Fibroblast of the aortic adventitia (primary cell): Measurements from ENCODE around the gene CAPS. TPM values are rescaled to one million over a fixed set of nuclear protein-coding genes. Genes with fewer than 3 reads are reported as not detected.

Experiments
- DNase-seq: peaks from one replicate; pipeline ENCODE4 v3.0.0-alpha.2; 2010; ENCODE audit warnings: low read depth
- H3K4me3 ChIP-seq: 2 replicates; pipeline ENCODE4 v1.5.1; 2011; ENCODE audit warnings: low read depth, mild to moderate bottlenecking, control low read depth, low read length, moderate library complexity
- CTCF ChIP-seq: IDR thresholded peaks from 2 replicates; pipeline ENCODE4 v1.5.1; 2011; ENCODE audit warnings: mild to moderate bottlenecking, low read length, control low read depth, inconsistent platforms; ENCODE audit not compliant: insufficient read depth
- total RNA-seq: library from RNA; depleted of rRNA; stranded (reverse); fragments of >200 nt; gene quantifications from 2 replicates; pipeline ENCODE4 v1.2.3, GENCODE V29; 2012; ENCODE audit warnings: low replicate concordance

The CAPS gene
- total RNA-seq, 1 donor, result 3.5 TPM

GRCh38 chr19:5948752-5949564 is 34.9 kb downstream of the CAPS start:
- DNase-seq, result peak; percentile 54
- no peak for TF ChIP-seq CTCF

GRCh38 chr19:5949792-5950305 is 35.8 kb downstream of the CAPS start:
- no peak overlapping the region for H3K4me3 ChIP-seq

More at GRCh38 chr19:5948752-5949564, 34.9 kb downstream of the CAPS start:
- H3K4me3 ChIP-seq, result no peak overlapping the region

GRCh38 chr19:5950741-5951140 is 36.7 kb downstream of the CAPS start:
- no peak for DNase-seq
- H3K4me3 ChIP-seq, result no peak overlapping the region

More at GRCh38 chr19:5949792-5950305, 35.8 kb downstream of the CAPS start:
- no peak for TF ChIP-seq CTCF
- DNase-seq, result no peak

GRCh38 chr19:5951338-5951861 is 37.3 kb downstream of the CAPS start:
- no peak for TF ChIP-seq CTCF
- no peak overlapping the region for H3K4me3 ChIP-seq
- DNase-seq, result no peak

More at GRCh38 chr19:5950741-5951140, 36.7 kb downstream of the CAPS start:
- TF ChIP-seq CTCF, result no peak

- TF ChIP-seq CTCF, result no peak
- H3K4me3 ChIP-seq, result no peak overlapping the region
- DNase-seq, result no peak
Measured at GRCh38 chr19:5952193-5953029, 38.4 kb downstream of the CAPS start.

- DNase-seq, result no peak
- TF ChIP-seq CTCF, result no peak
- no peak overlapping the region for H3K4me3 ChIP-seq
Measured at GRCh38 chr19:5953030-5953589, 39.1 kb downstream of the CAPS start.
